GM12865 (cell line): ENCODE results near the gene HDC.

Experiments used
- DNase-seq: peaks from one replicate; pipeline ENCODE4 v3.0.0; 2010; ENCODE audit warnings: low read depth
- H3K4me3 ChIP-seq: 2 replicates; pipeline ENCODE4 v1.5.1; 2011; ENCODE audit warnings: mild to moderate bottlenecking, low read depth, low read length, control low read depth
- TF ChIP-seq, protein P1 (sequence below): IDR thresholded peaks from 2 replicates; pipeline ENCODE4 v1.5.1; 2011; ENCODE audit warnings: low read length, control low read depth, low read depth, inconsistent platforms; ENCODE audit not compliant: insufficient read depth; ENCODE audit errors: missing control alignments

HDC gene

DNA sequence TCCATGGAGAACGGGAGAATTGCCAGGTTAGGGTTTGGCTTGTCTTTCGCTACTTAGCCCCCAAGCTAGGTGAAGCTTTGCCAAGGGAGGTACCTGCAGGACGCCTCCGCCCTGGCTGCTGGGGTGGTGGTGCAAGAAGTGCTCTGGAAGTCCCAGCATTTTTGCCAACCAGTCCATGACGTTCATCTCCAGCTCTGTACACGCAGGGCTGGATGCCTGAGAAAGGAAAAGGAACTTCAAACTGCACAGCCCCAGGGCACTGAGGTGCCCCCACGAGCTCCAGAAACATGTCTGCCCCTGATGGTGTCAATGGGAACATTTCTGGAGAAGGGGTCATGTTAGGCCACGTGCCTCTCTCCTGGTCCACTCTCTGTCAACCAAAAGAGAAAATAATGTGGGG is 8.2 kb downstream of the HDC start:
- H3K4me3 ChIP-seq: no peak overlapping the region
- DNase-seq: no peak
- TF ChIP-seq, protein P1, sequence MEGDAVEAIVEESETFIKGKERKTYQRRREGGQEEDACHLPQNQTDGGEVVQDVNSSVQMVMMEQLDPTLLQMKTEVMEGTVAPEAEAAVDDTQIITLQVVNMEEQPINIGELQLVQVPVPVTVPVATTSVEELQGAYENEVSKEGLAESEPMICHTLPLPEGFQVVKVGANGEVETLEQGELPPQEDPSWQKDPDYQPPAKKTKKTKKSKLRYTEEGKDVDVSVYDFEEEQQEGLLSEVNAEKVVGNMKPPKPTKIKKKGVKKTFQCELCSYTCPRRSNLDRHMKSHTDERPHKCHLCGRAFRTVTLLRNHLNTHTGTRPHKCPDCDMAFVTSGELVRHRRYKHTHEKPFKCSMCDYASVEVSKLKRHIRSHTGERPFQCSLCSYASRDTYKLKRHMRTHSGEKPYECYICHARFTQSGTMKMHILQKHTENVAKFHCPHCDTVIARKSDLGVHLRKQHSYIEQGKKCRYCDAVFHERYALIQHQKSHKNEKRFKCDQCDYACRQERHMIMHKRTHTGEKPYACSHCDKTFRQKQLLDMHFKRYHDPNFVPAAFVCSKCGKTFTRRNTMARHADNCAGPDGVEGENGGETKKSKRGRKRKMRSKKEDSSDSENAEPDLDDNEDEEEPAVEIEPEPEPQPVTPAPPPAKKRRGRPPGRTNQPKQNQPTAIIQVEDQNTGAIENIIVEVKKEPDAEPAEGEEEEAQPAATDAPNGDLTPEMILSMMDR: no peak

DNA sequence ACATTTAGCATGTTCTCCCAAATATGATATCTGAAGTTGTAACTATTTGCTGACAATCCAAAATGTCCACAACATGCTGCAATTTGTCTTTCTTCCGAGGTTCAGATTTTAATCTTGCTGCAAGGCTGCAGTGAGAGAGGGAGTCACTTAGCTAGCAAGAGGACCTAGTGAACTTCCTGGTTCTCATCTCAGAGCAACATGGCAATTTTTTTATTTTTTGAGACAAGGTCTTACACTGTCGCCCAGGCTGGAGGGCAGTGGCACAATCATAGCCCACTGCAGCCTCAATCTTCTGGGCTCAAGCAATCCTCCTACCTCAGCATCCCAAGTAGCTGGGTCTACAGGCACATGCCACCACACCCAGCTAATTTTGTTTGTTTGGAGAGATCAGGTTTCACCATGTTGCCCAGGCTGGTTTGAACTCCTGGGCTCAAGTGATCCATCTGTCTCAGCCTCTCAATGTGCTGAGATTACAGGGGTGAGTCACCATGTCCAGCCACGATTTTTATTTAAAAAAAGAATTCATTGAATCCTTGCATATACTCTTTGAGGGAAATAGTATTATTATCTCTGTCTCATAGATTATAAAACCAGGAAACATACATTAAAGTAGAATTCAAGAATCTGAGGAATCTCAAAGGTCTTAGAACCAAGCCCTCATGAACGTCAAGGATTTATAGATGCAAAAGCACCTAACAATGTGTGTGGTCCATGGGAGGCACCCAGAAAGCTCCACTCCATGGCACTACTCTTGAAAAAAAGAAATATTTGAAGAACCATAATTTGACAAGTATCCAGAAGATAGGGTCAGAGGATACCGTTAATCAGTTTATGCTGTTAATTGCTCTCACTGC is 9.1 kb downstream of the HDC start:
- DNase-seq: no peak
- no peak overlapping the region for H3K4me3 ChIP-seq
- TF ChIP-seq, protein P1: no peak

DNA sequence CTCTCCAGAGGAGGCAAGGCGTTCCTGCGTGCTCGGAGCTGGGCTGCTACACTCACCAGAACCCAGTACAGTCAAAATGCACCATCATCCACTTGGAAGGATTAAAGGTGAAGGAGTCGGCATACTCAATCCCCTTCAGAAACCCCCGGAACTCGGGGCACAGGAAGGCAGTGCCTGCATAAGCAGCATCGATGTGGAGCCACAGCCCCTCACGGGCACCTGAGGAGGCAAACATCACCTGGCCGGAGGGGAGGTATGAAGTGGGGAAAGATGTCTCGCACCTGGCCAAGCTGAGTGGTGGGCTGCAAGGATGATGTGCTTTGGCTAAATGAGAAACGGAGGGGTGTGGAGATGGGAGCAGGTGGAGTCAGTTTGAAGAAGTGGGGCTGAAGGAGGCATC is 13.0 kb downstream of the HDC start:
- H3K4me3 ChIP-seq: no peak overlapping the region
- TF ChIP-seq, protein P1: no peak
- no peak for DNase-seq

DNA sequence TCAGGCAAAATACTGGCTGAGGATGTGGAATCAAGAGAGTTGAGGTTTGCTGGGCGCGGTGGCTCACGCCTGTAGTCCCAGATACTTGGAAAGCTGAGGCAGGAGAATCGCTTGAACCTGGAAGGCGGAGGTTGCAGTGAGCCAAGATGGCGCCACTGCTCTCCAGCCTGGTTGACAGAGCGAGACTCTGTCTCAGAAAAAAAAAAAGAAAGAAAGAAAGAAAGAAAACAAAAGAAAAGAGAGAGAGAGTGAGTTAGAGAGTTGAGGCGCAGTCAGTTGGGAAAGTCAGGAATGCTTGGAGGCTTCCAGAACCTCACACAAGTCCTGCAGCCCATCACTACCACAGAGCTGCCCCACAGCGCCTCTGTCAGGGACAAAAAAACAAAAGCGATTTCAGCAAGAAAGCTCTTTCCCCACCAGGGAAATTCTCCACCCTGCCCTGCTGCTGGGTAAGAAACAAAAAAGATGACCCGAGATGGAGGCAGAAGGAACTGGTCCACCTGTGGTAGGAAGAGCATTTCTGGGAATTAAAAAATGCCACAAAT is 13.8 kb downstream of the HDC start:
- no peak overlapping the region for H3K4me3 ChIP-seq
- TF ChIP-seq, protein P1: no peak
- DNase-seq: no peak

DNA sequence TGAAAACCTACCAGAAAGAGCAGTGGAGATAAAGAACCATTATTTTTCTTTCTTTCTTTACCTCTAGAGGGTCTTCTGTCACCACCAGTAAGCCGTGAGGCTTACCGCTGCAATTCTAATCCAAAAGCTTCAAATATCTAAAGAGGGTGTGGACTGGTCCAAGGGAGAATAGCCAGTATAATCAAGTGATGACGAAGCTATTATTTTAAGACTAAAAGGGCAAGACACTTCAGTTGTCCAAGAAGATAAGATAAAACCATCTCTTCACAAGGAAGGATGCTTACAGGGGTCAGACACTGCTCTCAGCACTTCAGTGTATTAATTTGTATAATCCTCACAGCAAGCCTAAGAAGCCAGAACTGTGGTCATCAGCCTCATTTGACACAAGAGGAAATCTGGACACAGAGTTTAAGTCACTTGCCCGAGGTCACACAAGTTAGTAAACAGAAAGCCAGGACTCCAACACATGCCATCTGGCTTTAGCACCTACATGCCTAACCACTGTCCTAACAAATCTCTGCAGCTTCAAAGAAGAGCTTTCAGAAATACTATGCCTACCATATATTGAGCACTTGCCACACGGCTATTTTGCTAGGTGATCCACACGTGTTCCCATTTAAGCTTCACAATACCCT is 14.6 kb downstream of the HDC start:
- TF ChIP-seq, protein P1: no peak
- peak; percentile 9 for DNase-seq
- no peak overlapping the region for H3K4me3 ChIP-seq

DNA sequence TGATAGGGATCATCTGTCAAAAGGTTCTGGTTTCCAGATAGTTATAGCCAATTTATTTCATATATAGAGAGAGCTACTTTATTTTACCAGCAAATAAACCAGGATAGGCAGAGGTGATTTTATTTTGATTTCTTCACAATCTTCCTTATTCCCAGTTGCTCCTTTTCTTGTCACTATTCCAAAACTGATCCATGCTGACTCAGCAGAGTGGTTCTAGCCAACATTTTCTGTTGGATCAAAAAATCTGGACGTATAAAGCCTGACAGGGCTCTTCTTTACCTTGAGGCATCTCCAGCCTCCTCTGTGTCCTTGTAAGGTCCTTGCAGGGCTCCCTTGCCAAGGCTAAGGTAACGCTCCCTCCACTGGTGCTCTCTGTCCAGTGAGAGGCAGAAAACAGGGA is 15.8 kb downstream of the HDC start:
- no peak for DNase-seq
- TF ChIP-seq, protein P1: no peak
- no peak overlapping the region for H3K4me3 ChIP-seq
